ENCODE data around the gene UBR1.
A peak's percentile ranks its signal among the peaks of the same experiment; 100 is the strongest.
"Not testable (repeated sequence)": the region's sequence is repeated elsewhere in the genome, so short reads cannot be mapped to it uniquely, and the experiment has no call there.

UBR1 gene

GRCh38 chr15:42964476-42964875, 141.4 kb downstream of the UBR1 start:
- DNase-seq, result no peak

GRCh38 chr15:42955518-42955917, 150.3 kb downstream of the UBR1 start:
- DNase-seq, result no peak

- DNase-seq, result no peak
Observed at GRCh38 chr15:42954291-42954690, 151.5 kb downstream of the UBR1 start.

- not testable (repeated sequence) for DNase-seq
Observed at GRCh38 chr15:42948898-42949297, 156.9 kb downstream of the UBR1 start.

GRCh38 chr15:42940527-42940926, 165.3 kb downstream of the UBR1 start:
- DNase-seq, result no peak

GRCh38 chr15:42939841-42940240, 166.0 kb downstream of the UBR1 start:
- DNase-seq, result no peak

GRCh38 chr15:42937143-42937542, 168.7 kb downstream of the UBR1 start:
- no peak for DNase-seq

- no peak for DNase-seq
Observed at GRCh38 chr15:42933886-42934667, 171.8 kb downstream of the UBR1 start.

GRCh38 chr15:42932833-42933515, 172.9 kb downstream of the UBR1 start:
- no peak for DNase-seq

- DNase-seq, result no peak
Observed at GRCh38 chr15:42931702-42932486, 173.9 kb downstream of the UBR1 start.

GRCh38 chr15:42929306-42929848, 176.5 kb downstream of the UBR1 start:
- no peak for DNase-seq

GRCh38 chr15:42921342-42921731, 184.5 kb downstream of the UBR1 start:
- peak; percentile 30 for DNase-seq

- DNase-seq, result peak; percentile 97
Observed at GRCh38 chr15:42920519-42921341, 185.1 kb downstream of the UBR1 start, which contains the start of gene TTBK2. TSS of gene TTBK2 (minus strand) at chr15:42920778. CDS start at chr15:42878617, 42,161 bp downstream.

GRCh38 chr15:42919799-42920518, 185.9 kb downstream of the UBR1 start:
- DNase-seq, result peak; percentile 33

GRCh38 chr15:42919308-42919707, 186.5 kb downstream of the UBR1 start:
- no peak for DNase-seq

GRCh38 chr15:42918047-42918446, 187.8 kb downstream of the UBR1 start:
- no peak for DNase-seq

GRCh38 chr15:42915654-42916315, 190.1 kb downstream of the UBR1 start:
- no peak for DNase-seq

- DNase-seq, result no peak
Observed at GRCh38 chr15:42914728-42915497, 190.9 kb downstream of the UBR1 start.

GRCh38 chr15:42911058-42911592, 194.7 kb downstream of the UBR1 start:
- DNase-seq, result no peak

- DNase-seq, result no peak
Observed at GRCh38 chr15:42908538-42908937, 197.3 kb downstream of the UBR1 start.

Measured in central memory CD4-positive, alpha-beta T cell (primary cell).